Measurements from ENCODE around the gene ZDHHC6. TPM values are rescaled to one million over a fixed set of nuclear protein-coding genes. Genes with fewer than 3 reads are reported as not detected.

The ZDHHC6 gene
- total RNA-seq, 1 experiment from 2014 or later, result 35.2 TPM

DNA sequence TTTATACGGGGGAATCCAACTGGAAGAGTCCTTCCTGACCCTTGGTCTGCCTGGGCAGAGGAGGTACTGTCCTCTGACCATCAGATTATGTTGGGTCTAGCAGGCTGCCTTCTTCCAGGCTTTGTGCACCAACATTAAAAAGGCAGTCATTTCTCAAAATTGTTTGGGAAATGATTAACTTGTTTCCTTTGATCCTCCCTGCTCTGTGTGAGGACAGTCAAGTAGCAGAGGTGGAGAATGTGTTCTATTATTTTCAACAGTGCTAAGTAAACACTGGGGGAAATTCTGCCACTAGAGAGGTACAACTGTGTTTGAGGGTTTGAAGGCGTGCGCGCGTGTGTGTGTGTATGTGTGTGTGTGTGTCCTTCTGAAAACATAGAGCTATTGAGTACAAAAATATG, 52.2 kb downstream of the ZDHHC6 start:
- H2BK15ac ChIP-seq (ENCODE audit: low read depth, low read length), result no peak overlapping the region
- H3K4me1 Mint-ChIP-seq, result 0 out of 4 replicates have a peak, but pooled peaks cover 0 to under 1% of the 10 kb centered on the region in 2 experiments

More for the DNA sequence above, 52.2 kb downstream of the ZDHHC6 start:
- Mint-ChIP-seq H3K4me3 (no peak overlapping the region), H3K9me3 (no peaks in the 10 kb centered on the region), H3K27ac (no peak overlapping the region), H3K36me3 (ENCODE audit: insufficient read depth in 1 of 3, low read depth in 3 of 3) (no peaks in the 10 kb centered on the region), H3K27me3 (ENCODE audit: low read depth) (no peaks in the 10 kb centered on the region)
- no peak overlapping the region for H4K5ac ChIP-seq (ENCODE audit: insufficient read length, low read depth, low read length)
- no peak overlapping the region for H2BK12ac ChIP-seq (ENCODE audit: insufficient read length, low read depth, low read length)
- no peak overlapping the region for H4K8ac ChIP-seq (replicated peaks; ENCODE audit: insufficient read length, low read depth, low read length)
- no peaks in the 10 kb centered on the region for H3K79me2 ChIP-seq (ENCODE audit: insufficient read depth, low read length)
- H3K4me1 ChIP-seq (ENCODE audit: insufficient read depth, low read length), result no peaks in the 10 kb centered on the region
- no peak overlapping the region for H3K18ac ChIP-seq (ENCODE audit: insufficient read length, low read depth, low read length)
- no peak overlapping the region for H2BK20ac ChIP-seq (ENCODE audit: low read depth, low read length, poor library complexity, severe bottlenecking)
- H3K14ac ChIP-seq (ENCODE audit: insufficient read depth, low read length), result no peak overlapping the region
- H3K4ac ChIP-seq (ENCODE audit: low read depth, low read length), result no peak overlapping the region
- H4K20me1 ChIP-seq (ENCODE audit: control insufficient read depth, insufficient read depth, insufficient read length), result no peaks in the 10 kb centered on the region
- H3K27me3 ChIP-seq (ENCODE audit: insufficient read depth, low read length), result no peaks in the 10 kb centered on the region
- TF ChIP-seq, protein P1, sequence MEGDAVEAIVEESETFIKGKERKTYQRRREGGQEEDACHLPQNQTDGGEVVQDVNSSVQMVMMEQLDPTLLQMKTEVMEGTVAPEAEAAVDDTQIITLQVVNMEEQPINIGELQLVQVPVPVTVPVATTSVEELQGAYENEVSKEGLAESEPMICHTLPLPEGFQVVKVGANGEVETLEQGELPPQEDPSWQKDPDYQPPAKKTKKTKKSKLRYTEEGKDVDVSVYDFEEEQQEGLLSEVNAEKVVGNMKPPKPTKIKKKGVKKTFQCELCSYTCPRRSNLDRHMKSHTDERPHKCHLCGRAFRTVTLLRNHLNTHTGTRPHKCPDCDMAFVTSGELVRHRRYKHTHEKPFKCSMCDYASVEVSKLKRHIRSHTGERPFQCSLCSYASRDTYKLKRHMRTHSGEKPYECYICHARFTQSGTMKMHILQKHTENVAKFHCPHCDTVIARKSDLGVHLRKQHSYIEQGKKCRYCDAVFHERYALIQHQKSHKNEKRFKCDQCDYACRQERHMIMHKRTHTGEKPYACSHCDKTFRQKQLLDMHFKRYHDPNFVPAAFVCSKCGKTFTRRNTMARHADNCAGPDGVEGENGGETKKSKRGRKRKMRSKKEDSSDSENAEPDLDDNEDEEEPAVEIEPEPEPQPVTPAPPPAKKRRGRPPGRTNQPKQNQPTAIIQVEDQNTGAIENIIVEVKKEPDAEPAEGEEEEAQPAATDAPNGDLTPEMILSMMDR (conservative IDR thresholded peaks at IDR 0.05), result no peak
- H3K9ac ChIP-seq (ENCODE audit: extremely low read depth, insufficient read length, low read length), result no peak overlapping the region
- H3K56ac ChIP-seq (ENCODE audit: insufficient read length, low read depth, low read length), result no peak overlapping the region
- no peak overlapping the region for H3T11ph ChIP-seq (ENCODE audit: low read length)
- H2AK5ac ChIP-seq (ENCODE audit: insufficient read length, low read length), result no peak overlapping the region
- H3K23ac ChIP-seq (ENCODE audit: insufficient read length, low read depth, low read length), result no peak overlapping the region
- no peak overlapping the region for H2BK120ac ChIP-seq (ENCODE audit: low read depth, low read length, poor library complexity, severe bottlenecking)
- no peaks in the 10 kb centered on the region for H3K9me3 ChIP-seq (ENCODE audit: control insufficient read depth, low read depth, low read length)
- no peaks in the 10 kb centered on the region for H3K23me2 ChIP-seq (ENCODE audit: insufficient read length, low read depth, low read length, poor library complexity, severe bottlenecking)
- no peak overlapping the region for H3K27ac ChIP-seq (ENCODE audit: insufficient read length, low read depth, low read length)
- H2BK5ac ChIP-seq (ENCODE audit: insufficient read length, low read length), result no peak overlapping the region
- H3K79me1 ChIP-seq (ENCODE audit: insufficient read depth, low read depth, low read length, poor library complexity, severe bottlenecking), result no peaks in the 10 kb centered on the region
- no CpG with 5 or more reads among the region's 5 CpGs for WGBS (ENCODE audit: extremely low coverage, insufficient read length, low lambda C conversion rate)
- no peak overlapping the region for H2AFZ ChIP-seq (ENCODE audit: low read length)
- no peak overlapping the region for H3K4me2 ChIP-seq (ENCODE audit: insufficient read depth, insufficient read length, low read length)
- no peak for DNase-seq
- no peak overlapping the region for H4K91ac ChIP-seq (ENCODE audit: insufficient read length, low read depth, low read length)

Measured in H9 (cell line).